Activated T-helper 17 cell treated with anti-CD3 and anti-CD28 coated beads, Interleukin-2, amount 50 U/mL, for 72 hours (primary cell): ENCODE data around the gene ADH4. TPM values are rescaled to one million over a fixed set of nuclear protein-coding genes. Genes with fewer than 3 reads are reported as not detected.
A peak's percentile ranks its signal among the peaks of the same experiment; 100 is the strongest.

ENCODE experiments used
- ATAC-seq: fragments of 150-1000 bp; cut with Tn5 transposase; replicated peaks from 2 replicates; pipeline ENCODE4 v1.10.0; 2021; ENCODE audit warnings: mild to moderate bottlenecking, moderate library complexity
- H3K27ac Mint-ChIP-seq: one replicate; pipeline ENCODE4 v1.8.0; 2022; ENCODE audit warnings: mixed read lengths
- H3K27me3 Mint-ChIP-seq: one replicate; pipeline ENCODE4 v1.8.0; 2022; ENCODE audit warnings: mixed read lengths
- H3K36me3 Mint-ChIP-seq: one replicate; pipeline ENCODE4 v1.8.0; 2022; ENCODE audit warnings: low read depth, mild to moderate bottlenecking, mixed read lengths
- H3K4me1 Mint-ChIP-seq: one replicate; pipeline ENCODE4 v1.8.0; 2022; ENCODE audit warnings: mixed read lengths
- H3K4me3 Mint-ChIP-seq: one replicate; pipeline ENCODE4 v1.8.0; 2022; ENCODE audit warnings: mild to moderate bottlenecking, mixed read lengths
- H3K9me3 Mint-ChIP-seq: one replicate; pipeline ENCODE4 v1.8.0; 2022; ENCODE audit warnings: mixed read lengths
- total RNA-seq, 2 donors: library from RNA; stranded (reverse); gene quantifications; one replicate each; pipeline ENCODE4 v1.2.3, GENCODE V29; 2022

Gene ADH4
- total RNA-seq, 2 donors from 2014 or later: not detected

DNA sequence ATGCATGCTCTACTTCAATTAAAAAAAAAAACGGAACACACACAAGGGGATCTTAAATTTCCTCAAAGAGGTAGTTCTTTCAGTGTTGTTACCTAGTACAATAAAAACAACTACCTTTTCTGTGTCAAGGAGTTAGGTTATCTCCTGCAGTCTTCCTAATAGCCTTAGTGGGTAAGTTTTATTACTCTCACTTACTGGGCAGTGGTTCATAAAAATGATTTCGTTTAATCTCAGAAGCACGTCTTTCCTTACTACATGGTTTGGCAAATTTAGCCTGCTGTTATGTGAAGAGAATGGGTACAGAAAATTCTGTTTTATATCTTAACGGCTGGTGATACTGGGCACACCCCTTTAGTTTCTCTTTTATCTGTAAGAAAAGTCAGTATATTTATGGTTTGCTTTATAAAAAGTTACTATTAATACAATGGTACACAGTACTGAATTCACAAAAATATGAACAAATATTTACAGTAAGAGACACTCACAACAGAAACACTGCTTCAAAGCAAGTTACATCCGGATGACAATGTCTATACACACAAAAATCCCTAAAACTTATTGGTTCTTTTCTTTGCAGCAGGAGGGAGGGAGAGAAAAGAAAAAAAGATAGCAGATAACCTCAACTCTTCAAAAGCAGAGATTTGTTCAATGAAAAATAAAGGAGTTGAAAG lies 64.3 kb downstream of the ADH4 start:
- Mint-ChIP-seq H3K27me3 (no peaks in the 10 kb centered on the region), H3K27ac (peak overlapping the region; percentile 67), H3K4me1 (peaks cover 3% of the 10 kb centered on the region), H3K36me3 (peaks cover 100% of the 10 kb centered on the region), H3K9me3 (no peaks in the 10 kb centered on the region), H3K4me3 (no peak overlapping the region)
- ATAC-seq: no peak

DNA sequence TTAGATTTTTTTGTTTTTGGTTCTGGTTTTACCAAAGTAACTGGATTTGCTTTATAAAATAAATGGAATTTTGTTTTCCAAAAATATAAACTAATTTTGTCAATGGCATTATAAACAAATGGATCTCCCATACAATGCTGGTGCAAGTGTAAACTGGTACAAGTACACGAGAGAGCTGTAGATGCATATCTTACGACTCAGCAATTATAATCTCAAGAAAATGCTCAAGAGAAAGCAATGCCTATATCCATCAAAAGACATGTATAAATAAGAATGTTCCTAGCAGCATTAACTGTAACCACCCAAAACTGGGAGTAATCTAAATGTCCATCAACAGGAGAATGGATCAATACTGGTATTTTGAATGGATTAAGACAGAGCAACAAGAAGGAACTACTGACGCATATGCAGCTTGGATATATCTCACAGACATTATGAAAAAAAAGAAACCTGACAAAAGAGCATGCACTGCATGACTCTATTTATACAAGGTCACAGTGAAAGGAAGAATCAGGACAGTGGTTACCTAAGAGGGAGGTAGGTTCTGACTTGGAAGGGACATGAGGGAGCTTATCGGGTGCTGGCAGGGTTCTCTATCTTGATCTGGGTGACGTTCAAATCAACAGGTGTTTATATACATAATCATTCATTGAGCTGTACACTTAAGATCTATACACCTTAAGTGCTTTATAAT lies 65.0 kb downstream of the ADH4 start:
- ATAC-seq: no peak
- peaks cover 100% of the 10 kb centered on the region for H3K36me3 Mint-ChIP-seq
- peak overlapping the region; percentile 67 for H3K27ac Mint-ChIP-seq
- H3K4me3 Mint-ChIP-seq: no peak overlapping the region
- H3K27me3 Mint-ChIP-seq: no peaks in the 10 kb centered on the region
- H3K4me1 Mint-ChIP-seq: no peaks in the 10 kb centered on the region
- H3K9me3 Mint-ChIP-seq: no peaks in the 10 kb centered on the region

DNA sequence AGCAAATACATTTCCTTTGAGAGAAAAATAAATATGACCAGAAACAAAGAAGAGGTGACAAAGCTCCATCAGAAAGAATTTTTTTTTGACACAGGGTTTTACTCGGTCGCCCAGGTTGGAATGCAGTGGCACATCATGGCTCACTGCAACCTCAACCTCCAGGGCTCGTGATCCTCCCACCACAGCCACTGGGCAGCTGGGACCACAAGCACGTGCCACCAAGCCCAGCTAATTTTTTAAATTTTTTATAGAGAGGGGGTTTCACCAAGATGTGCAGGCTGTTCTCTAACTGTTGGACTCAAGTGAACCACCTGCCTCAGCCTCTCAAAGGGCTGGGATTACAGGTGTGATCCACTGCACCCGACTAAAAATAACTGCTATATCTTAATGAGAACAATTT lies 65.8 kb downstream of the ADH4 start:
- no peaks in the 10 kb centered on the region for H3K9me3 Mint-ChIP-seq
- no peak overlapping the region for H3K4me3 Mint-ChIP-seq
- H3K36me3 Mint-ChIP-seq: peaks cover 100% of the 10 kb centered on the region
- H3K27ac Mint-ChIP-seq: no peak overlapping the region
- peaks cover 4% of the 10 kb centered on the region for H3K4me1 Mint-ChIP-seq
- no peaks in the 10 kb centered on the region for H3K27me3 Mint-ChIP-seq
- no peak for ATAC-seq

DNA sequence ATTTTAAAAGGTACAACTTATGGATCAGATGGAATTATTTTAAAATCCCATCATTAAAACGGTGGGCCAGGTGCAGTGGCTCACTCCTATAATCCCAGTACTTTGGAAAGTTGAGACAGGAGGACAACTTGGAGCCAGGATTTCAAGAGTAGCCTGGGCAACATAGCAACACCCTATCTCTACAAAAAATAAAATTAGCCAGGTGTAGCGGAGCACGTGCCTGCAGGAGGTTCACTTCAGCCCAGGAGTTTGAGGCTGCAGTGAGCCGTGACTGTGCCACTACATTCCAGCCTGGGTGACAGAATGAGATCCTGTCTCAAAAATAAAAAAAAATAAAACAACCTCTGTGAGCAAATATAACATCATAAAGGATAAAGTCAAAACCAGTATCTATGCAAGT lies 66.9 kb downstream of the ADH4 start:
- Mint-ChIP-seq H3K9me3 (no peaks in the 10 kb centered on the region), H3K36me3 (peaks cover 100% of the 10 kb centered on the region), H3K4me1 (peaks cover 4% of the 10 kb centered on the region), H3K27ac (no peak overlapping the region), H3K27me3 (no peaks in the 10 kb centered on the region), H3K4me3 (no peak overlapping the region)
- no peak for ATAC-seq

DNA sequence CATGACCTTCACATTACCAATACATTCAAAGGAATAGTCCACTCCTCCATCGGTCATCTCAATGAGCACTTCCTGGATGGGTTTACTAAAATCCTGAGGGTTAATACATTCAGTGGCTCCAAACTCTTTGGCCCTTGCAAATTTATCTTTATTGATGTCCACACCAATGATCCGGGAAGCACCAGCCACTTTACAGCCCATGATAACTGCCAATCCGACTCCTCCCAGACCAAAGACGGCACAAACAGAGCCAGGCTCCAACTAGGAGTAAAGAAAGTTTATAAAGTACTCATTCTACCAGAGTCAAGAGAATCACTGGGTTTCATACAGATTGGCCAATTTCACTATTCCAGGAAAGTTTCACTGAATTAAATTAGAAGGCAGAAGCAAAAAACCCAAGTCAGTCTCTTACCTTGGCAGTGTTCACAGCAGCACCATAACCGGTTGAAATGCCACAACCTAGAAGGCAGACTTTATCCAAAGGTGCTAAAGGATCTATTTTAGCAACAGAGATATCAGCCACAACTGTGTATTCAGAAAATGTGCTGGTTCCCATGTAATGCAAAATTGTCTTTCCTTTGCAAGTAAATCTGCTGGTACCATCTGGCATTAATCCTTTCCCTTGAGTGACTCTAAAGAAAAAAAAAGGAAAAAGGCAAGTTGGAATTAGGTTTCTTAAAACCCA lies 67.7 kb downstream of the ADH4 start:
- no peak overlapping the region for H3K4me3 Mint-ChIP-seq
- H3K27ac Mint-ChIP-seq: peak overlapping the region; percentile 28
- peaks cover 4% of the 10 kb centered on the region for H3K4me1 Mint-ChIP-seq
- H3K9me3 Mint-ChIP-seq: no peaks in the 10 kb centered on the region
- ATAC-seq: no peak
- H3K36me3 Mint-ChIP-seq: peaks cover 100% of the 10 kb centered on the region
- H3K27me3 Mint-ChIP-seq: no peaks in the 10 kb centered on the region

DNA sequence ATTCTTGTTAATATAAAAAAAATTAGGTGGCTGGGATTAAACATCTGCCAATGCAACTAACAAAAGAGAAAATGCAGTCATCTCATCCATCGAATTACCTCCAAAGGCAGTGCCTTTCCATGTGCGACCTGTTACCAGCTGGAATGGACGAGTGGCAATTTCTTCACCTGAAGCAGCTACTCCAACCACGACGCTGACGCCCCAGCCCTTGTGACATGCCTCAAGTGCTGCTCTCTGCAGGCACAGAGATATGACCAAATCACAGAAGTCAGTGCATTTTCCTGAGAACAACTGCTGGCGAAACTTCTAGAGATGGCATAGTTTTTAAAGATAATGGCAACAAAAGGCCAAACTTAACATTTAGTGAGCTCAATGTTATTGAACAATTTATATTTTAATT lies 69.3 kb downstream of the ADH4 start:
- no peaks in the 10 kb centered on the region for H3K27me3 Mint-ChIP-seq
- ATAC-seq: no peak

More for the DNA sequence above, 69.3 kb downstream of the ADH4 start:
- H3K4me1 Mint-ChIP-seq: peaks cover 4% of the 10 kb centered on the region
- no peak overlapping the region for H3K4me3 Mint-ChIP-seq
- no peak overlapping the region for H3K27ac Mint-ChIP-seq
- peaks cover 97% of the 10 kb centered on the region for H3K36me3 Mint-ChIP-seq
- H3K9me3 Mint-ChIP-seq: no peaks in the 10 kb centered on the region

Other genes starting within 250 kb of the ADH4 start
- gene EIF4E, start 215.2 kb downstream of the ADH4 start, total RNA-seq: 100 to 1,000 TPM in 1 of 2 donors, 10 to 100 TPM in 1; 75.0 to 125 TPM
- gene METAP1, start 148.6 kb downstream of the ADH4 start, total RNA-seq: 10 to 100 TPM; 59.6 to 64.1 TPM
- 100 to 1,000 TPM in 1 of 2 donors, 10 to 100 TPM in 1; 96.4 to 114 TPM for gene ADH5, start 55.5 kb downstream of the ADH4 start, total RNA-seq
- gene ADH6, start 74.9 kb upstream of the ADH4 start, total RNA-seq: not detected
- not detected for gene ADH1A, start 146.7 kb upstream of the ADH4 start, total RNA-seq
- gene ADH1B, start 177.1 kb upstream of the ADH4 start, total RNA-seq: not detected
- gene ADH1C, start 208.4 kb upstream of the ADH4 start, total RNA-seq: not detected